HG02885 (cell line): ENCODE data around the gene DPH3.
A peak's percentile ranks its signal among the peaks of the same experiment; 100 is the strongest.
"Not testable (repeated sequence)": the region's sequence is repeated elsewhere in the genome, so short reads cannot be mapped to it uniquely, and the experiment has no call there.

ENCODE experiments used
- ATAC-seq: cut with Tn5 transposase; IDR thresholded peaks from one replicate; pipeline ENCODE4 v1.9.1; 2021; ENCODE audit warnings: mild to moderate bottlenecking; ENCODE audit not compliant: unreplicated experiment, poor library complexity

The DPH3 gene

GRCh38 chr3:16264708-16265454 is at the start of gene DPH3, which contains the start of gene OXNAD1:
Gene DPH3, minus strand, starts transcription at chr3:16264943. Its CDS starts 67 bp downstream, at chr3:16264876.
Gene OXNAD1, plus strand, starts transcription at chr3:16265212. Its CDS starts 5,741 bp downstream, at chr3:16270953.
- peak; percentile 99 for ATAC-seq

GRCh38 chr3:16313886-16314645 is 49.3 kb upstream of the DPH3 start:
- no peak for ATAC-seq

- ATAC-seq = peak; percentile 48
Observed at GRCh38 chr3:16311960-16312451, 47.3 kb upstream of the DPH3 start.

- not testable (repeated sequence) for ATAC-seq
Observed at GRCh38 chr3:16310486-16310885, 45.7 kb upstream of the DPH3 start.

GRCh38 chr3:16309558-16309957 is 44.8 kb upstream of the DPH3 start:
- ATAC-seq = peak; percentile 87

- ATAC-seq = no peak
Observed at GRCh38 chr3:16308727-16309126, 44.0 kb upstream of the DPH3 start.

GRCh38 chr3:16307832-16308531 is 43.2 kb upstream of the DPH3 start:
- ATAC-seq = no peak

- no peak for ATAC-seq
Observed at GRCh38 chr3:16305111-16305541, 40.4 kb upstream of the DPH3 start.

GRCh38 chr3:16304061-16305010 is 39.6 kb upstream of the DPH3 start:
- ATAC-seq = no peak

GRCh38 chr3:16303037-16303575 is 38.4 kb upstream of the DPH3 start:
- no peak for ATAC-seq

- ATAC-seq = no peak
Observed at GRCh38 chr3:16302082-16302631, 37.4 kb upstream of the DPH3 start.

- no peak for ATAC-seq
Observed at GRCh38 chr3:16301507-16301906, 36.8 kb upstream of the DPH3 start.

- peak; percentile 67 for ATAC-seq
Observed at GRCh38 chr3:16300881-16301359, 36.2 kb upstream of the DPH3 start.

GRCh38 chr3:16300307-16300706 is 35.6 kb upstream of the DPH3 start:
- ATAC-seq = peak; percentile 78

GRCh38 chr3:16299746-16300145 is 35.0 kb upstream of the DPH3 start:
- ATAC-seq = no peak

GRCh38 chr3:16298891-16299290 is 34.1 kb upstream of the DPH3 start:
- ATAC-seq = no peak

GRCh38 chr3:16297997-16298885 is 33.5 kb upstream of the DPH3 start:
- no peak for ATAC-seq
